HG02588 (cell line): ENCODE results near the gene CBR4.

Source experiments
- ATAC-seq: cut with Tn5 transposase; IDR thresholded peaks from one replicate; pipeline ENCODE4 v1.9.1; 2021; ENCODE audit warnings: mild to moderate bottlenecking, moderate library complexity; ENCODE audit not compliant: unreplicated experiment

CBR4 gene

DNA sequence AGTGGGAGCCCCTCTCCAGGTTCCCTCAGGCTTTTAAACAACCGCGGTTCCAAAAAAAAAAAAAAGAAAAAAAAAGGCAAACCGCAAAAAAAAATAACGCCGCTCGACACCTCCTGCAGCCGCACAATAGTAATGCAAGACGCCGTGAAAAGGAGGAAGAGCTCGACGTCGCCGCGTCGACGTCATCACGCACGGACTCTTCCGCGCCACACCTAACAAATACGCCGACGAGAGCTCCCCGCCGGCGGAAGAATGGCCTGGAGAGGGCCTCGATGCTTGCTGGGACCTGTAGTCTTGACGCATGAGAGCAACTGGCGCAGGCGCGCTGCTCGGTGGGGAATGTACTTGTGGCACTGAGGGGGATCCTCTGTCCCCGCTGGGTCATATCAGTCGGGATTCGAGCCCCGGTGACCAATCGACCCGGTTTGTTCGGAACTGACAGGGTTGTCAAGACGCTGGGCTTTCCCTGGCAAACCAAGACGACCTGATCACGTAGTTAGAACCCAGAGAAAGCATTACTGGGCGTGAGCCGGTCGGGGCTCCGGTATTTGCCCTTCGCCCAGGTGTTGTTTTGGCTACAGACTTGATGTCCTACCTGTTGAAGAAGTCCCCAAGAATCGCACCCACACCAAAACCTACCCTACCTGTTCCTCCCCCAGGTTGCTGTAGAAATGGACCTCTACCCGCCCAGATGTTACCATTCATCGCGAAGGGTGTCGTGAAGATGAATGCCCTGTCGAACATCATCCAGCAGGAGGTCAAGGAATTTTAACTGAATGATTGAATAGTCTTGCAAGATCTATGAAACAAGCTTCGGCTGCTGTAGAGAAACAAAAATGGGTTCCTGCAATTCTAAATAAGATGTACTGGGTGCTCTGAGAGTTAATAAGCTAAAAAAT, at the start of gene CBR4:
TSS of gene CBR4 (minus strand) at position 131 of the 899 bp plus-strand sequence. CDS start 166 bp downstream, outside the sequence.
- peak; percentile 98 for ATAC-seq

DNA sequence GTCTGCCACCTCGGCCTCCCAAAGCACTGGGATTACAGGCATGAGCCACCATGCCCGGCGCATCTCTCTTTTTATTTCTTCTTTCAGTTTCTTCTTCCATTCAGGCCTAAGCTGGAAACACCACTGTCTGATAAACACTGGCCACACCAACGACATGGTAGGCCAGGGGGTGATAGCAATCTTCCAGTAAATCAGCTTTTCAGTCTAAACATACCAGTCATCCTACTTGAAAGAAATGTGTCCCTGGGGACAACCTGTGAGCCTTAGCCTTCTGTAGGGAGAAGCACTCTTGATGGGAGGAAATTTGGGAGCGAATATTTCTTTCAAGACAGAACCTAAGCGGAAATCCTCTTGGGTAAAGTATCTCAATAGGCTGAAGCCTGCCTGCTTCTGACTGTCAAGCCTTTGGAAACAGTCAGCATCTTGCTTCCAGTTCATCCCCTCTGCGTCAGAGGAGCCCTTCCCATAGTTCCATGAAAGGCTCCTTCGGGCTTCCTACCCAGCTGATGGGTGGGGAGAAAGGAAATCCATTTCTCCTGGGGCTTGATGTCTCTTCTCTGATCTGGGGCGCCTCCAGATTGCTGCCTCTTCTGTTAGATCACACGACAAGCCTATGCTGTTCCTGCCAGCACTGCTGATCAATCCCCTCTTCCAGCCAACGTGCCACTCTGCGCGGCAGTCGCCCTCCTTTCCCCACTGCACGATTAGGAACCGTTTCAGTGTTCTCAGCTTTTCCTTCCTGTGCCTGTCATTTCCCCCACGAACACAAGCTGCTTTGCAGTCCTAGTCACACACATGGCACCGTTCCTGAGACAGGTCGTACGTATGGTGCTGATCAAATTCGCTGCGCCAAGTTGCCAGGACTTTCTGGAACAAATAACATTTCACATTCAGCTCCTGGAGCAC, 49.5 kb upstream of the CBR4 start:
- no peak for ATAC-seq

DNA sequence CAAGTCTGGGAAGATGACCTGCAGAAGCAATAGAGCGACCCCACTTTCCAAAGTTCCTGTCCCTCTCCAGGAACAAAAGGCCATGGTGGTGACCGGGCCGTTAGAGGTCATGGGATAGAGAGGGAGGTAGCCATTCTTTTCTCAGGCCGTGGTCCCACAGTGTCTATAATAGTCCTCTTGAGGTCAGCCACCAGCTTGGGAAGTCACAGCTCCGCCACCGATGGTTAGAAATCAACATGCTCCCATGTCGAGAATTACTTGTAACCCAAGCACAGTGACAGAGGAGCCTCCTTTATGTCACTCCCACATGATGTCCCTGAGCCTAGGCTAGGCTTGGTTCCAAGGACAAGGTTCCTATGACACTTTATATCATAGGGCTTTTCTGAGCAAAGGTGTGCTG, 48.3 kb upstream of the CBR4 start:
- ATAC-seq, result no peak

DNA sequence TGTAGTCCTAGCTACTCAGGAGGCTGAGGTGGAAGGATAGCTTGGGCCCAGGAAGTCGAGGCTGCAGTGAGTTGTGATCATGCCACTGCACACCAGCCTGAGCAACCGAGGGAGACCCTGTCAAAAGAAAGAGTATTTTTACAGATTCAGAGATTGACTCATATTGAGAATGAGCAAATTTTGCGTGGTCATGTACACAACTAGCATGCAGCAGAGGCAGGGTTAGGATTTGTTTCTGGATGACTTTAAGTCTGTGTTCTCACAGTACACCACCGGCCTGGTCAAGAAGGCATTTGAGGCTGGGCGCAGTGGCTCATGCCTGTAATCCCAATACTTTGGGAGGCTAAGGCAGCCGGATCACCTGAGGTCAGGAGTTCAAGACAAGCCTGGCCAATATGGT, 44.8 kb upstream of the CBR4 start:
- no peak for ATAC-seq

DNA sequence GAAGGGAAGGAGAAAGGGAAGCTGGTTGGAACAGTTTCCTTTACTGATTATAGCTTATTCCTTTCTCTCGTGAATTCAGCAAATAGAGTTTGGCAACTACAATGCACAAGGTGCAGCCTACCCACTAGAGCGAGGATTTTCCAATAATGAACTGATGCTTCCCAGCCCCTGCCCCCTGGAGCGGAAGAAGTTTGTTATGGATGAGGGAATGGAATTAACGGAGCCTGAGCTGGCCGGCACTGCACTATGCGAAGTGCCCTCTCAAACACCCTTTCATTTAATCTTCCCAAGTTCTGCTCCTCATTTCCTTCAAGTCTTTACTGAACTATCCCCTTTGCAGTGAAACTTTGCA, 42.5 kb upstream of the CBR4 start:
- ATAC-seq, result no peak

DNA sequence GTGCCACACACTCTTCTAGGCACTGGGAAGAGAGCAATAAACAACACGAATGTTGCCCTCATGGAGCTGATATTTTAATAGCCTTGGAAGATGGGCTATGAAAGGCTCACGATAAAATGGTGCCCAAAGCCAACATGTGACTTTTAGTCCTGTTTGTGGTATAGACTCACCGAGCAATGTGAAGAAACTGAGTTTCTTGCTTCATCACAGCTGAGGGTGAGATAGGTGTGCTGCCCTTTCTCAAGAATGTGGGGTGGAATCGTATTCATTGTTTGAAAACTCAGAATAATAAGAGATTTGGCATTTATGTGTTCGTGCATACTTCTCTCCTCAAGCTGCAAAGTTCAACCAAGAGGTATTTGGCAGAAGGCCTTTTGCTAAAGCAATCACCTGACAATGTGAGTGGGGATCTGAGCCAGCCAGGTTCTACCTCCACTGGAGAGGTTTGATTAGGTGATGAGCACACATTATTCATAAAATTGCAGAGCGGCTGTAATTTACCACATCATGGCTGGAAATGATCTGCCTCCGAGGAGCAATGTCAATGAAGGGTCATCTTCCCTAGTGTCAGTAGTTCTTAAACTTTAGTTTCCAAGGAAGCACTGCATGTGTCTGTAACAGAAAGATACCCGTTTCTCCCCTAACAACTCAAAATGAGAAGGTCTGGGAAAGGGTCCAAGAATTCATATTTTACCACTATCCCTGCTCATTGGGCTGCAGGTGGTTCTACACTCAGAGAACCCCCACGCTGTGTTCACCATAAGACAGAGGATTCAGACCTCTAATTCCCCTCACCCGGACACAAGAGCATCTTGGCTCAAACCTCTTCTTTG, 41.9 kb upstream of the CBR4 start:
- ATAC-seq, result no peak

DNA sequence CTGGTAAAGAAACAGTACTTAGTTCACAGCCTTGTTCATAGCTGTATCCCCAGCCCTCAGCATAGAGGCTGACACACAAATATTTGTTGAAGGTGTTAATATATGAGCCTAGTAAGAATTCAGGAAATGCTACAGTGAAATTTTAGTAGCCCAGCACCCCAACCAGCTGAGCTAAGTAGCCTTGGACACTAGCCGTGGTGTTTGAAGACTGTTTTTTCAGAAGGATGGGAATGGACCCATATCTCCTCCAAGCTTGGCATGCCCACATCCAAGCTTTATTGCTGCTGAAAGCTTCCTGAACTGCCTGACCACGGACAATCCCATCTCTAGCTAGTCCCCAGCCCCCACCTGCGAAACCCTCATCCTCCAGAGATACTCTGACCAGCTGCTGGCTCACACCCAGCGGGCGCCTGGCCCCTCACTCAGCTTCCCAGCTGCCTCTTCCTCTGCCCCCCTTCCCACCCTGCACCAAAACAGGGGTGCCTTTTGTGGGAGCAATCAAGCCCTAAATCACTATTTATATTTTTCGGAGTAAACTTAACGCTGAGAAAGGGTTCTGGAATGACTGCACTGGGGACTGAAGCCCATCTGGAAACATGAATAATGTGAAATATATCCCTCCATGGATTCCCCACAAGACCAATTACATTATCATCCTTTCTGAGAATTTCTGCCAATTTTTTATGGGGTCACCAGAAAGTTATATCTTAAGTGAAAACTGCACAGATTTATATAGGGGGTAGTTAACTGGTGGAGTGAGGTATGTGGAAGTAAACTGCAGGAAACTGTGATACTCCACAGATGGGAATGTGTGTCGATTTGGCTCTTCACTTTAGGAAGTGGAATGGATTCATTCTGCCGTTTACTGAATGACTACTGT, 41.1 kb upstream of the CBR4 start:
- no peak for ATAC-seq

DNA sequence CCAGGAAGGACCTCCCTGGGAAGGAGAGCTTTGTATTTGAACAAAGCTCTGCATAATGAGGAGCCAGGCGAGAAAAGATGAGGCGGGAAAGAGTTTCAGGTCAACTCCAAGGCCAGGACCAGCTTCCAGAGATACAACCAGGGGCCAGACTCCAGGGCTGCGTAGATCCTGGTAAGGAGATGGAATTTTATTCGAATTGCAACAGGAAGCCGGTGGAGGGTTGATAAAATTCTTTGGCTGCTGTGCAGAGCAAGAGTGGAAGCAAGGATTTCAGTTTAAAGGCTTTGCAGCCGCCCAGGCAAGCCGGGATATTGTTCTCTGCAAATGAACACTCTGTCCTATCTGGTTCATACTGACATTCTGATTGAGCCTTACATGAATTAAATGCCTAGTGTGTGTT, 40.2 kb upstream of the CBR4 start:
- no peak for ATAC-seq

DNA sequence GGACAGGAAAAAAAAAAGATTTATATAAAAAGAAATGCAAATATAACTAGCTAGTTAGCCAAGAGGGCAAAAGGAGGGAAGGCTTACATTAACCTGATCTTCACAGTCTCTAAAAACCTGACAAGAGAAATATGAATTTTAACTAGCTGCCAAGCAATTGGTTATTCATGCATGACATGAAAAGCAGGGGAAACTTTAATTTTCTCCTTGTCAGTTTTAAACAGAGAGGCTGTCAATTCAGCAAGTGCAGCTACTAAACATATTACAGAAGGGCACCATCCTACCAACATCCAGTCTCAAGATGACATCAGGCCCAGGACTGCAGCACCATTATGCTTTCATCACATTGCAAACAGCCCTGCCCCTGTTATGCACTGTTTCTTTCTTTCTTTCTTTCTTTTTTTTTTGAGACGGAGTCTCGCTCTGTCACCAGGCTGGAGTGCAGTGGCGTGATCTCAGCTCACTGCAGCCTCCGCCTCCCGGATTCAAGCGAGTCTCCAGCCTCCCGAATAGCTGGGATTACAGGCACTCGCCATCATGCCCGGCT, 38.9 kb upstream of the CBR4 start:
- no peak for ATAC-seq

DNA sequence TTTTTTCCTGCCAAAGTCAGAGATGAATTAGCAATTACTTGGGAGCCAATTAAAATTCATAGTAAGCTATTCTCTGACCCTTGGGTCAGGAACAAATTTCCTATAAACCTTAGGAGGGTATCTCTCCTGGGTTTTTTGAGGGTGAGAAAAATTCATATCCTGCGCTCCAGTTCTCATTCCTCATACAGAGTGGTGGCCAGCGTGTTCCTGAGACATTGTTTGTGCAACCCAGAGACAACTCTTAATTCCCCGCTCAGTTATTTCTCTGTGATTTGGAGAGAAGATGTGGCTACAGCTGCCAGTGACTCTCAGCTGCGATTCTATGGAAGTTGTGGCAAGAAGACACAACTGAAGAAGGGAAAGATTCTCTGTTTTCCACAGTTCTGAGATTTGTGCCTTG, 37.9 kb upstream of the CBR4 start:
- ATAC-seq, result no peak

DNA sequence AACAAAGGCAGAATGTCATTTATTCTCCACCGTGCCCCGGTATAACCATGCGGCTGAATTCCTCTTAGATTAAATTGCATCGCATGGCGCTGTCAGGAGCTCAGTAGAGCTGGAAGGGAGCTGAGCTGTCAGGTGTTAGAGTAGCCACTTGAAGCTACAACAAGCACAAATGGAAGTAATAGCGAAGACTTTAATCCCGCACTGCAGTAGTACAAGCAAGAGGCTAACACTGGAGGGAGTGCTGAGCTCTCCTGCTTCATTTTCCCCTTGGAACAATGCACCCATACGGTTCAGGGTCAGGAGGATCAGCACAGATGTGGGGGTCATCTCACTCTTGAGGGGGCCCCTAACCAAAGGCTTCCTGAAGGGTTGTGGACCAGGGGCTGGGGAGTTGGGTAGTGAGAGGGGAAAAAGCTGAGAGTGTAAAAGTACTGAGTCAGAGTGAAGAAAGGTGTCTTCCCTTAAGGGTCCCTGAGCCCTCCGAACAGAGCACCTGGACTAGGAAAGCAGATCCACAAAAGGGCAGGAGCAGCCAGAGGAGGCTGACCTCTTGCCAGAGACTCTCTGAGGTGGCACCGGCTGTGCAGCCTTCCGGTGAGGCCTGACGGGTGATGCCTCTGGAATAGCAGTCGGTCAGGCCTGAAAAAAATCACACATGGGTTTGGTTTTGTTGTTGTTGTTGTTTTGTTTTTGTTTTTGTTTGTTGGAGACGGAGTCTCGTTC, 36.0 kb upstream of the CBR4 start:
- no peak for ATAC-seq

DNA sequence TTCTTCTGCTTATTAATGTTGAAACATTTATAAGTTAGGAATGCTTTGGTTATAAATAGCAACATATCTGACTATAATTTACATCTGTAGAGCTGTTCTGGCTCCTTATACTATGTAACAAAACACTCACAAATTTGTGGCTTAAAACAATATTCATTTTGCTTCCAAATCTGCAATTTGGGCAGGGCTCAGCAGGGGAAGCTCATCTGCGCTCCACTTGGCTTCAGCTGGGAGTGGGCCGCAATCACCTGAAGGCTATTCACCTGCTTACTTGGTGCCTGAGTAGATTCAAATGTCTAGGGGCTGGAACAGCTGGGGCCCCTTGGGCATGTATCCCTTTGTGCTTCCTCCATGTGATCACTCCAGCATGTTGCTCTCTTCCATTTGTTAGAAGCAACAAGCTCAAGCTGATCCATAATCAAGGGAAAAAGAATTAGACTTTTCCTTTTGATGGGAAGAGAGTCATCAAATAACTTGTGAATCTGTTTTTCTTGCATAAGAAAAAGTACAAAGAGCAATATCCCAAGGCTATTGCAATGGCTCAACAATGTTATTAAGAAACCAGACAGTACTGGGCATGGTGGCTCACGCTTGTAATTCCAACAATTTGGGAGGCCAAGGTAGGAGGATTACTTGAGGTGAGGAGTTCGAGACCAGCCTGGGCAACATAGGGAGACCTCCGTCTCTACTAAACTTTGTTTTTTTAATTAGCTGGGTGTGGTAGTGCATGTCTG, 34.8 kb upstream of the CBR4 start:
- no peak for ATAC-seq

DNA sequence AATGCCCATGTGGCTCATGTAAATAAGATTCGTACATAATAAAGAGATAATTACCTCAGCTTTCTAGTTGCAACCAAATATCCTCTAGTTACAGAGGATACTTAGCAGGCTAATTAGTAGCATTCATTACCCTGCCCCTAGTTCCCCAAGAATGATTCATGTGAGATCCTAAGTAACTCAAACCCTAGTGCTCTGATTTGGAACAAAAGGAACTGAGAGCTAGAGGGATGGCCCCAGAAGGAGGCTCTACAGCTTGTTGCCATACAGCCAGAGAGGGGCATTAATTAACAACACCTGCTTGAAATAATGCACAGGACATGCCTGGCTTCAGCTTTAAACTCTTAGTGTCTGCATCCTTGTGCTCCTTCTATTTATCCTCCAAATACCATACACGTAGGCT, 32.6 kb upstream of the CBR4 start:
- no peak for ATAC-seq

DNA sequence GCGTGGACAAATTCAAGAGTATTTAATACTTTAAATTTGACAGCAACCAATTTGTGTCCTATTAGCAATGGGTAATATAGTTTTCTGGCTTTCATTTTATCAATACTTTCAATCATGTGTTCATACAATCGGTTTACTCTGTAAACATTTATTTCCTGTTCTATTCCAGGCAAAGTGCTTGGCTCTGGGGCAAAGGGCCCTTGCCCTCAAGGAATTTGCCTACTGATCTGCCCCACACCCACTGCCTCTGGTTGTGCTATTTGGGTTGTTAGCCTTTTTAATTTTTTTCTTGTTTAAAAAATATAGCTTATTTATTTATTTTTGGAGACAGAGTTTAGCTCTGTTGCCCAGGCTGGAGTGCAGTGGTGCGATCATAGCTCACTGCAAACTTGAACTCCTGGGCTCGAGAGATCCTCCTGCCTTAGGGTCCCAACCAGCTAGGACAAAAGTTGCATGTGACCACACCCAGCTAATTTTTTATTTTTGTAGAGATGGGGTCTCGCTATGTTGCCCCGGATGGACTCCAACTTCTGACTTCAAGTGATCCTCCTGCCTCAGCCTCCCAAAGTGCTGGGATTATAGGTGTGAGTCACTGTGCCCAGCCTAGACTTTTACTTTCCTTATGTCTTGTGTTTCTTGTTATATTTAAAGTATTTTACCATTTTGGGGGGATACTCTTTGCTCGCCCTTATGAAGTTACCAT, 30.7 kb upstream of the CBR4 start:
- no peak for ATAC-seq

DNA sequence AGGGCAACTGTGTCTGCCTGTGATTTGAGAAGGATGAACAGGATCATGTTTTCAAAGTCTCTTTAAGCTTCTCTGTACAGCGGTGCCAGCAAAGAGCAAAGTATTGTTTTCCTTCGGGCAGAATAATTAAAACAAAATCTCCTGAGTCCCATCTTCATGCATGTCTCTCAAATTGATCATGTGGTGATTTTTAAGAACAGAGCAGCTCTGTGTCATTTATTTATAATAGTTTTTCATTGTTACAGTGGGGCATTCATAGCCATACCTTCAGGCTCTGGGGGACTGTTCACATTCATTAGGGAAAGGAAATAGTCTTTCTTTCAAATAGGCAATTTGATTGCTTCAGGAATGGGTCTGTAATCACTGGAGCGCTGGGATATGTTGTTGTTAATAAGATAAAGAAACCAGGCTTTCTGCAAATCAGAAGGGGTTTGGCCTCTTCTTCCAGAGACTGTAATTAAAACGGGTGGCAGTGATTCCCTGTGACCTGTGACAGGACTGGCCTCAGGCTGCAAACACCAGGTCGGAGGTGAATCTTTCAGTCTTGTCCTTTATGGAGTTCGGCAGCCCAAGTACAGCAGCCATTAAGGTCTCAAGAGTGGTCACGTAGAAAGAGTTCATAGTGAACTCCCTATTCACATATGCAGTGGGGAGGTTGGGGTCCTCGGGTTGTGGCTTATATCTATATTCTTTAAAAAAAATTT, 29.3 kb upstream of the CBR4 start:
- ATAC-seq, result no peak

DNA sequence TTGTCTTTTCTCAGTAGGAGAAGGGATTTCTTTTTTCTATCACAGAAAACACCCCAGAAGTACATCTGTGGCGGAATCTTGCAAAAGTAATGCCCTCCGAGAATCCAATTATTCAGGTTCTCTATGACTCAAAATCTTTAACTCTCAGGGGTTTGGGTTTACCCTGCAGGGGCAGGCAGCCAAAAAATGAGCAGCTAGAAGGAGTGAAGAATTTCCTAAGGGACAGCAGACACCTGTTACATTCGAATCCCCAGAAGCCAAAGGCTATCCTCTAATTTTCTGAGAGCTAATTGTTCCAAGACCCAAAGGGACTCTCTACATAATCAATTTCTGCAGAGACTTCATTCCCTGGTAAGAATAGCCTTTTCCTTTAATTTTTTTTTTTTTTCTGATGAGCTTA, 27.5 kb upstream of the CBR4 start:
- ATAC-seq, result no peak
